HG02840 (cell line): ENCODE data around the gene SGK2.
A peak's percentile ranks its signal among the peaks of the same experiment; 100 is the strongest.

Experiments used
- ATAC-seq: cut with Tn5 transposase; IDR thresholded peaks from one replicate; pipeline ENCODE4 v1.9.1; 2021; ENCODE audit warnings: mild to moderate bottlenecking, moderate library complexity, moderate number of reproducible peaks; ENCODE audit not compliant: unreplicated experiment, low FRiP score

SGK2 gene

DNA sequence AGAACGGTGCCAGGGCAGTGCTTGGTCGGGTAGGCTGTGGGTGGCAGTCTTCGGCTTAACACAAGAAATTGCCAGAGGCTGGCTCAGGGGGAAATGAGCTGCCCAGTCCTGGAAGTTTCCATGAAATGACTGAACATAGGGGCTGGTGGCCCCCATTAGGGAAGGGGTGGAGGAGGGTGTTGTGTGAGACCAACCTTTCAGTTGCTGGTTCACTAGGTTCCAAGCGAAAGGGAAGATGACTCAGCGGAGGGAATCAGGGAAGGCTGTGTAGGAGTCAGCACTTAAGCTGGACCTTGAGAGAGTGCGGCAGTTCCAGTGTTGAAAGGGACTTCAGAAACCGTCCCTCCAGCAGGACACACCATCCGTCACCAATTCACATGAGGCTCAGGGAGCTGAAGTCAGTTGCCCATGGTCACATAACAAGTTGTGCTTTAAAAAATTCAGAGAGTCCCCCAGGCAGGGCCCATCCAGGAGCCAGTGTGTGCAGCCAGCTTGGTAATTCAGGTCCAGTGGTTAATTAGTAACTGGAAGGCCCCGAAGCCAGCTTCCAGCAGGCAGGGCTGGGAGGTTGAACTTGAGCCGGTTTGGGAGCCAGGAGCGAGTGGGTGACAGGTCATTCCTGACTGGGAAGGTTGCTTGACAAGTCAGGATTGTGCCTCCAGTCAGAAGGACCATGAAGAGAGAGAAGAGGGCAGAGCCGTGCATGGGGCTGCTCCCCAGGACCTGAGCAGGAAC lies at the start of gene SGK2:
Gene SGK2 (plus strand): TSS at position 616 of the 735 bp plus-strand sequence. CDS start 7,469 bp downstream, outside the sequence.
- ATAC-seq: no peak

GRCh38 chr20:43511879-43512278 lies 46.9 kb upstream of the SGK2 start:
- ATAC-seq: no peak

DNA sequence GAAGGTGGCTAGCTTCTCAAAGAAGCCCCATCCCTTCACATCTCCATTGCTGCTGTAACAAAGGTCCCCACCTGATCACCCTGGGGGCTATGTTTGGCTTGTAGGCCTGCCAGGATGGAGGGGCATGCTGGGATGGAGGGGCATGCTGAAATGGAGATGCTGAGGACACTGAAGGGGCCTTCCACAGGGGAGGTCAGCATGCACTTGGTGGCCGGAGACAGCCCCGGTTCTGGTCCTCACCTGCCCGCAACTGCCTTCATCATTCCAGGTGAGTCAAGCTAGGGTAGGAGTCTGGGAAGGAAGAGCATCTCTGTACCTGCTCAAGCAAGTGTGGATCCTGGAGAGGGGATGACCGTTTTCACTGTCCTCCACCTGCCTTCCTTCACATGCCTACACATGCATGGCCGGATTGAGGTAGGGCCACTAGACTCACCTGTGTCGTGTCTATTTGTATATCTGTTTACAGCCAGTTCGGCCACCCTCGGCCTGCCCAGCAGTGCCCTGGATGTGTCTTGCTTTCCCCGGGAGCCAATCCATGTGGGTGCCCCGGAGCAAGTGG lies 45.4 kb upstream of the SGK2 start:
- ATAC-seq: peak; percentile 7

DNA sequence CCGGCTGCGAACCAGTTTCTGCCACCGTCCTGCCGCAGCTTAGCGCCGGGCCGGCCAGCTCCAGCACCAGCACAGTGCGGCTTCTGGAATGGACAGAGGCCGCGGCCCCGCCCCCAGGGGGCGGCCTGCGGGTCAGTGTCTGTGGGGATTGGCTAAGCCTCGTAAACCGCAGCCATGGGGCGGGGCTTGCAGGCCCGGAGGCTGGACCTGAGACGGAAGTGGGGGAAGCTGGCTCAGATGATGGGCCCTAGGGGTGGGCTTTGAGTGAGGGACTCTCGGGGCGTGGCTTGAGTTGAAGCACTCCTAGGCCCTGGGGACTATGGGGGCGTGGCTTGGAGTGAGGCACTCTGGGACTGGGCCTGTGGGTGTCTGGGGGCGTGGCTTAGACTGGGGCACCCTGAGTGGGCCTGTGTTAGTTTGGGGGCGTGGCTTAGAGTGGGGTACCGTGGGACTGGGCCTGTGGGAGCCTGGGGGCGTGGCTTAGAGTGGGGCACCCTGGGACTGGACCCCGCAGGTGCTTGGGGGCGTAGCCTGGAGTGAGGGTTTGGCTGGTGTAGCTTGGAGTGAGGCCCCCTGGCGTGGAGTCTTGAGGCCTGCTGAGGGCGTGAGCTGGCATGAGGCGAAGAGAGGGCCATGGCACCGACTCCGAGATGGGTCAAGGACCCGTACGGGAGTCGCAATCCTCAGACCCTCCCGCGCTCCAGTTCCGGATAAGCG lies 44.7 kb upstream of the SGK2 start:
- ATAC-seq: peak; percentile 89

DNA sequence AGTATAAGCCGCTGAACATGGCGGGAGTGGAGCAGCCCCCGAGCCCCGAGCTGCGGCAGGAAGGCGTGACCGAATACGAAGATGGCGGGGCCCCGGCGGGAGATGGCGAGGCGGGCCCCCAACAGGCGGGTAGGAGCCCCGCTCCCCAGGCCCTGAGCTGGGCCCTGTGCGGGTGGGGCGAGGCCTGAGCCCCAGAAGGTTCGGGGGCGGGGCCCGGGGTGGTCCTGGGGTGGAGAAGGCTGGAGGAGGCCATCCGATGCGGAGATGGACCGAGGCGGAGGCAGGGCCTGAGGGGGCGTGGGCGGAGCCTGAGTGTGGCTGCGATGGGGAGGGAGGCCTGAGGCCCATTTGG lies 44.2 kb upstream of the SGK2 start:
- ATAC-seq: peak; percentile 5

GRCh38 chr20:43515628-43516027 lies 43.2 kb upstream of the SGK2 start:
- ATAC-seq: no peak

DNA sequence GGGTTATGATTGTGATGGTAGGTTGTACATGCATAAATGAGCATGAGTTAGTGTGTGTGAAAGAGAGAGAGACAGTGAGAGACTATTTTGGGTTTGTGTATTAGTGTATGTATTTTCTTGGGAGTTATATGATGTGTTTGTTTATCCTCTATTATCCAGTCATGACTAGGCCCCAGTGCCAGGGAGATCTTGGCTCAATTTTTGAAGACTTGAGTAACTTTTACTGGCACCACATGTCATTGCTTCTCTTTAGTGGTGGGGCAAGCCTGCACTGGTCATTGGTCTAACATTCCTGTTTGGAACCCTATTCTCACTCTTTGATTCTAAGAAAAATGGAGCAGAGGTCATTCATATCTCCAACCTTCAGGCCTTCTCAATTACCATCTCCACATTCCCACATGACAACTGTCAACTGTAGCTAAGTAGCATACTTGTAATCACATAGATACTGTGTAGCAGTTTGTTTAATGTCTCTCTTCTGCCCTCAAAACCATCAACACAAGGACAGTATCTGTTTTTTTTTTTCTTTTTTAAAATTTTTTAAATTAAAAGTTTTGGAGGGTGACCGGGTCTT lies 42.5 kb upstream of the SGK2 start:
- no peak for ATAC-seq

DNA sequence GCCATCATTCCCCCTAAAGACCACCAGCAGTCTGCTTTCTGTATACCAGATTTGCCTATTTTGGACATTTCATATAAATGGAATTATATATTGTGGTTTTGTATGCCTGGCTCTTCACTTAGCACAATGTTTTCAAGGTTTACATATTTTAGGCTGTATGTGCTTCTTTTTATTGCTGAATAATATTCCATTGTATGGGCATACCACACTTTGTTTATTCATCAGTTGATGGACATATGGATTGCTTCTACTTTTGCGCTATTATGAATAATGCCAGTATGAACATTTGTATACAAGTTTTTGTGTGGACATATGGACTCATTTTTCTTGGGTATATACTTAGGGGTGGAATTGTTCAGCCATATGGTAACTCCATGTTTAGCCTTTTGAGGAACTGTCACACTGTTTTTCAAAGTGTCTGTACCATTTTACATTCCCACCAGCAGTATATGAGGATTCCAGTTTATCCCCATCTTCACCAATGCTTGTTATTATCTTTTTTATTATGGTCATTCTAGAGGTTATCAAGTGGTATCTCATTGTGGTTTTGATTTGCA lies 38.7 kb upstream of the SGK2 start:
- no peak for ATAC-seq

GRCh38 chr20:43525021-43525420 lies 33.8 kb upstream of the SGK2 start:
- no peak for ATAC-seq

- ATAC-seq: no peak
These were observed 30.5 kb upstream of the SGK2 start for GRCh38 chr20:43528258-43528875.

DNA sequence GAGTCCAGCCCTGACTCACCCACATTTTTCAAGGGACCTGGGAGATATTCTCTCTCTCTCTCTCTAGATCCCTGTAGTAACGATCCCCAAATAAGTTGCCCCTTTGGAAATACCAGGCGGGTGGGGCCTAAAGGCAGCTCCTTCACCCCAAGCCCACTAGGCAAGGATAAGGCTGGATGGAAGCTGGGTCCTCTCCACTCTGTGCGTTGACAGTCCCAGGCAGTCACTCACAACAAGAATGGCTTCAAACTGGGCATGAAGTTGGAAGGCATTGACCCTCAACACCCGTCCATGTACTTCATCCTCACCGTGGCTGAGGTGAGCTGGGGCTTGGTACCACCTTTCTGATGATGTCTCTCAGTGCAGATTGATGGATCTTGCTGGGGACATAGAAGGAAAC lies 29.8 kb upstream of the SGK2 start:
- no peak for ATAC-seq

- no peak for ATAC-seq
These were observed 29.2 kb upstream of the SGK2 start for GRCh38 chr20:43529457-43530153.

DNA sequence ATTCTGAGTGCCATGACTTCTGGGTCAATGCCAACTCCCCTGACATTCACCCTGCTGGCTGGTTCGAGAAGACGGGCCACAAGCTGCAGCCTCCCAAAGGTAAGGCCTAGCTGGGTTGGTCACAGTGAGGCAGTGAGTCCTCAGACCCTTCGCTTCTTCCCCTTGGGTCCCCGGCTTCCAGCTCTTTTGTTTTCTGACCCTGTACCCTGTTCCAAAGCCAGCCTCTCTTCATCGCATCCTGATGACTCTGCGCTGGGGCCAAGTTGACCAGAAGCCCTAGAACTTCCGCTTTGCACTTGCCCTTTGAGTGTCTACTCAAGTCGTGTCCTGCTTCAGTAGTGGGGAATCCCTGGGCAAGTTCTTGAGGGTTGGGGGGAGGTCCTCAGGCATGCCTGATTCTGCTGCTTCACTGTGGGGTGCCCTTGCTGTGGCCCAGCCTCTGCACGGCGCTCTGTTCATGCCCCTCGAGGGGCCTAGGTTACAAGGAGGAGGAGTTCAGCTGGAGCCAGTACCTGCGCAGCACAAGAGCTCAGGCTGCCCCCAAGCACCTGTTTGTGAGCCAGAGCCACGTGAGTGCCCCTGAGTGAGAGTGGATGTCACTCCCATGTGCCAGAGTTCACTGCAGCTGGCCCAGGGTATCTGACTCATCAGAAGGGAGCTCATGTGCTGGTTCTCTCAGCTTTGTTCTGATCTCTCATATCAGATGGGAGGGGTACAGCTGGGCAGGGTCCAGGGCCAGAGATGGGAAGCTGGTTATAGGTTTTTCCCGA lies 28.3 kb upstream of the SGK2 start:
- no peak for ATAC-seq

GRCh38 chr20:43531091-43531443 lies 27.8 kb upstream of the SGK2 start:
- ATAC-seq: no peak

DNA sequence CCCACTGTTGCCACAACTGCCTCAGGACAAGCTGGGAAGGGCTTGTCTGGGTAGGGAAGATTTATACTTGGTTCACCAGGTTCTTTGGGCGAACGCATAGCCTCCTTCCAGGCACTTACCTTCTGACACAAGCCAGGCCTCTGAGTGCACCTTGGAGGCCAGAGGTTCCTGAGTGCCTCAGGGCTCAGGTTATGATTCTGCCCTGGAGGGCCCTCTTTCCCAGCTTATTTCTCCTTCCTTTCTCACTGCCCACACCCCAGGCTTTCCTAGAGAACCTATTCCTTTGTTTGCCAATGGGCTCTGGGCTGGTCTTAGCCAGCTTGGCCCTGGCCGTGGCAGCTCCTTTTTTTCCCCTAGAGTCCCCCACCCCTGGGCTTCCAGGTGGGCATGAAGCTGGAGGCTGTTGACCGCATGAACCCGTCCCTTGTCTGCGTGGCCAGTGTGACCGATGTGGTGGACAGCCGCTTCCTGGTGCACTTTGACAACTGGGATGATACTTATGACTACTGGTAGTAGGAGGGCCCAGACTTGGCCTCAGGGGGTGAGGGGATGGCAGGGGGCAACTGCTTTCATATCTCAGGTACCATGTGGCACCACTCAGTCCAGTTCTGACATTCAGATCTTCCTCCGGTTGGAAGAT lies 26.3 kb upstream of the SGK2 start:
- ATAC-seq: no peak

- ATAC-seq: no peak
These were observed 25.8 kb upstream of the SGK2 start for GRCh38 chr20:43533060-43533459.

DNA sequence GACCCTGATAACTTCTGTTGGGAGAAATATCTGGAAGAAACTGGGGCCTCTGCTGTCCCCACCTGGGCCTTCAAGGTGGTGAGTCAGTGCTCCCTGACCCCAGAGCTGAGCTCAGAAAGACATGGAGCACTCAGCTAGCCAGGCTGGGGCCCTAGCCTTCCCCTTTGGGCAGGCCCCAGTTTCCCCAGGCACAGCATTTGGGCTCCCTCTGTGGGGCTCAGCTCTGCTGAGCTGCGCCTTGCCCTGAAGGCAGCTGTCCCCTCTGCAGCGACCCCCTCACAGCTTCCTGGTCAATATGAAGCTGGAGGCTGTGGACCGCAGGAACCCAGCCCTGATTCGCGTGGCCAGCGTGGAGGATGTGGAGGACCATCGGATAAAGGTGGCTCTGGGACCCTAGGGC lies 24.8 kb upstream of the SGK2 start:
- ATAC-seq: no peak

DNA sequence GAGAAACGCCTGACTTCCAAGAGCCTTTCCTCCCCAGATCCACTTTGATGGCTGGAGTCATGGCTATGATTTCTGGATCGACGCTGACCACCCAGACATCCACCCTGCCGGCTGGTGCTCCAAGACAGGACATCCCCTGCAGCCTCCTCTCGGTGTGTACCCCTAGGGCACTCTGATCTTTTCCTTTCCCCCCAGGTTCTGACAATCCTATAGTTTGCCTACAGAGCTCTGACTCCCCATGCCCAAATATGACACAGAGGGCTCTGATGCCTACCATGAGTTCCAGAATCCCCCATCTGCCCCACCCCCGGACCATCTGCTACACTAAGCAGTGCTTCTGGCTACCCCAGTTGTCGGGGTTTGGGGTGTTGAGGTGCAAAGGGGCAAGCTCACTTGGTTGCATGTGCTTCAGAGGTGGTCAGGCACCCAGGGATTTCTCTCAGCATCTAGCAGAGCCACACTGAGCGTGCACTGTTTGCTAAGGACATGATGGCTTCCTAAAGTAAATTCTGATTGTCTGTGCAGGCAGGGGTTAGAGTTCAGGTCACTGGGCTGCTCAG lies 24.0 kb upstream of the SGK2 start:
- no peak for ATAC-seq
